HG03442 (cell line): ENCODE measurements around the gene MFAP5.

Experiments used
- ATAC-seq: cut with Tn5 transposase; IDR thresholded peaks from one replicate; pipeline ENCODE4 v1.9.1; 2021; ENCODE audit warnings: mild to moderate bottlenecking, moderate library complexity; ENCODE audit not compliant: unreplicated experiment

The MFAP5 gene

DNA sequence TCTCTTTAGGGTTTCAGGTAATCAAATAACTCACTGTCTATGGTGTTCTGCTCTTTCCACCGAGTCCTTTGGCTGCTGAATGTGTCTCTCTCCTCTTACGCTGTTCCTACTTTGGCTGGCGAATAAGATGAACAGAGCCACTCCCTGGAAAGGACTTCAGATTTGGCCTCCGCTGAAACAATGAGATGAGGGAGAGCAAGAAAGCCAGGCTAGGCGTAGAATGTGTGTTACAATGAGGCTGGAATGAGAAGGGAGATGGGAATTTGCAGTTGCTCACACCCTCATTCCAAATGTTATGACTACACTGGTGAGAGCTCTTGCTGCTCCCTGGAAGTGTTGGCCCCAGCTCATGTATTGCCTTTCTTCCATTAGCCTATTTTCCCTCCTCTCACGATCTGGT is at the start of gene MFAP5:
TSS of gene MFAP5 (minus strand) at position 234 of the 400 bp plus-strand sequence. CDS start 722 bp downstream, outside the sequence.
- ATAC-seq, result no peak

DNA sequence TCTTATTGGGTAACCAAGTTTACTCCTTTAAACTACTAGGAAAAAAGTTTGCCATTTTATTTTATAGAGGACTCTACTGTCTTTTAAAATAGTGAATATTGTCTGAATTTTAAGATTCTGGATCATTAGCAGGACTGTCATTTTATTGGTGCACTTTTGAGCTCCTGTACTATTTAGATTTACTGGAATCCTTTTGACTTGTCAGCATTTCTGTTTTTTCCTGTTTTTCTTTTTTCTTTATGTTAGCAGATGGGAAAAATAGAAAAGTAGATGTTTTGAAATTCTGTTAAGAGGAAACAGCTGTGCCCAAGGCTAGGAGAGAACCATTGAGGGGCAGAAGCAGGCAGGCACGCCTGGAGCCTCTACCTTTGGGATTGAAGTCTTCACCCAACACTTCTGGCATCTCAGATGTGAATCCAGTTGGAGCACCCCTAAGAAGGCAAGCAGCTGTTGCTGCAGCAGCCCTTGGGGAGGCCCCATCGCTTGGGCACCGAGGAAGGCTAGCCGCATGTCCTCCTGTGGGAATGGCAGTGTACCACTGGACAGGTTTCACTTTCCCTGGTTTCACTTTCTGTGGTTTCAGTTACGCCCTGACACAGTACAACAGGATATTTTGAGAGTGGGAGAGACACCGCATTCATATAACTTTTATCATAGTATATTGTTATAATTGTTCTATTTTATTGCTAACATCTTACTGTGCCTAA is 46.7 kb upstream of the MFAP5 start:
- no peak for ATAC-seq

DNA sequence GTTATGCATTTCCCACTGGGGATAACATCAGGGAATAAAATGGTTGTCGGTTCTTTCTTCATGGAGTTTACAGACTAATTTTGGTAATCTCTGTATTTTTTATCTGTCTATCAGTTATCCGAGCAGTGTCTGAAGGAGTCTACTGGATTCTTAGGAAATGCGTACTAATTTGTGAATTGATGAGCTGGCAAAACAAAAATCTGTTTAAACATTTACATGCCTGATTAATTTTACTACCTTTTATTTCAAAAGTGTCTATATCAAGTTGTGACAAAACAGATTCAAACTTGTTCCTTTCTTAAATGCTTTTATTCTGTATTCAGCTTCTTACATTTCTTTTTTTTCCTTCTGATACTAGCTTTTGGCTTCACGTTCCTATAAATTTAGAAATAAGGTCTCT is 39.5 kb upstream of the MFAP5 start:
- ATAC-seq, result no peak

DNA sequence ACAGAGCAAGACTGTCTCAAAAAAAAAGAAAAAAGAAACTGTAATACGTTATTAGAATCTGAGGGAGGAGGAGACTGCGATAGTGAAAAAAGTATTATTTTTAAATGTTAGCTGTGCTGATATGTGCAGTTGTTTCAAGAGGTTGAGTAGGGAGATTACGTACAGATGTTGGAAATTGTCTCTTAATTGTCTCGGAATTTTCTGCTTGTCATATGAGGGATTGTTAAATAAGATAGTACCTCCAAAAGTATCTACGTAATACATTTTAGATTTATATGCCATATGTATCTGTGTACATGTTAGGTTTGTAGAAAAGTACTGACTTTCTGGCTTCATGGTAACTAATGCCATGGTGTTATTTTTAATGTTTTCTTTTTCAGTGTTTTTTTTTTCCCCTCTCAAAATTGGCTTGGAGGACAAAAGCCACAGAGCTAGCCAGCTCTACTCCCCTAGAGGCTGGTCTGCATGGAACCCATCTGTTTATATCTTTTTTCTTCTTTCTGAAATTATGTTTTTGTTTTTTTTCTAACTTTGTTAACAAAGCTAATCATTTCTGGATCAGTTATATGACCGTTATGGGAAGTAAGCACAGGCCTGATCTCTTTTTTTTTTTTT is 38.5 kb upstream of the MFAP5 start:
- ATAC-seq, result no peak

DNA sequence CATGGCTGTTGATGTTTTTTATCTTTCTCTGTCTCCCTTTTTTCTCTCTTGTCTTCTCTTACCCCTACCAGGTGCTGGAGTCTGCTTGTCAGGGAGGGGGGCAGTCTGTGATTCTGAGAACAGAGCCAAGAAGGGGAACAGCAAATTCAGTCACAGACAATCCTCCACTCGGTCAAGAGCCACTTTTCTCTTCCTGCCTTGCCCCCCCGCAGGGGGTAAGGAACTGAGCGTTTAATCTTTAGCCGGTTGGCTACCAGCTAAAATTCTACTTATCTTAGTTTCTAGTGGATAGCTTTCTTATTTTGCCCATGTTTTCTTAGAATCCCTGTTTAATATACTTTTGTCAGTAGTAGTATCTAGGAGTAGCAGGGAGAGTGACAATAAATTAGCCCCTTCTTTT is 37.1 kb upstream of the MFAP5 start:
- ATAC-seq, result no peak

DNA sequence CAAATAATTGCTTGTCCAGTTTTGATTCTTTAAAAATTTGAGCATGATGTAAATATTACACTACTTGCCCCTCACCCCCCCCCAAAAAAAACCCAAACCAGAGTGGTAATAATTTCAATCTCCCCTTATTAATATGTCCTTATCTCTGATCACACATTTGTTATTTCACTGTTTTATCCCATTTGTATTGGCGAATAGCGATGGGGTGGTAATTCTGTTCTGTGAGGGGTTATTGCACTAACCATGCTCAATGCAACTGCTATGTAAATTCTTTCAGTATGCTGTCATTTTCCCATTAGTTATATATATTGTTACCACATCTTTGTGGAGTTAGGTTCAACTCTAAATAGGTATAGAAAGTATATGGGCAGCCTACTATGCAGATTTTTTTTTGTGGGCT is 36.3 kb upstream of the MFAP5 start:
- no peak for ATAC-seq

GRCh38 chr12:8698132-8698851 is 35.7 kb upstream of the MFAP5 start:
- ATAC-seq, result peak; percentile 42

GRCh38 chr12:8697476-8698131 is 35.0 kb upstream of the MFAP5 start, which contains the start of gene RIMKLB:
Gene RIMKLB (plus strand): TSS chr12:8697991. CDS start chr12:8713867, 15,876 bp downstream.
- ATAC-seq, result peak; percentile 68

- ATAC-seq, result peak; percentile 18
These were observed 34.5 kb upstream of the MFAP5 start for GRCh38 chr12:8697120-8697475.

- no peak for ATAC-seq
These were observed 33.9 kb upstream of the MFAP5 start for GRCh38 chr12:8696442-8697090.

DNA sequence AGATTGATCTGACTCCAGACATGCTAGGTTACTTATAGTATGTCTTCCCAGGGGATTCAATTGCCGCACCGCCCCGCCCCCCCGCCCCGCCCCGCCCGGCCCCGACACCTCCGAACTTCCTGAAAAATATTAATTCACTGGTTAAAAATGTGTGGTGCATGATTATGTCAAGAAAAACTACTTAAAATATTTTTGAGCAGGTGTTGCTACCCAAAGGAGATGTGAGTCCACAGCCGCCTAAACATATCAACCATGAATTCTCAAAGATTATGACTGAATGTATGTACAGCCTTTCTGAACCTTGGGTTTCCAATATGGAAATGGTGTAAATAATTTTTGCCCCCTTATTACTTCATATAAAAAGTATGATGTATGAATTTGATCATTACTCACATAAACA is 32.5 kb upstream of the MFAP5 start:
- no peak for ATAC-seq

- ATAC-seq, result no peak
These were observed 29.9 kb upstream of the MFAP5 start for GRCh38 chr12:8692573-8692972.

DNA sequence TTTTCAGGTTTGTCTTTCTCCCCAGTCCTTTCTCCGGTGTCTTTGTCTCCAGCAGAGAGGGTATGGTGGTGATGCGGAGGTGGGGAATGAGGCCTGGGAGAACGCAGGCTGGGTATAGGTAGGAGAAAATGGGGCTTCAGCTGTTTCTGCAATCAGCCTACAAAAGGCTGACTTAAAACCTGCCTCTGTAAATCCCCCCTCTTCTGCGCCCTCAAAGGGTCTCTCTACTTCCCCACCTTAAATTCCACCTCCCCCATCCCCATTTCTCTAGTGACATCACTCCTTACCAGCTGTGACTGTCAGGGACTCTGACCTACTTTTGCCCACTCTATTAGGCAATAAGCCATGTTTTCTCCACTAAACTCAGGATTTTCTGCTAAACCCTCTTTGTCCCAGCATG is 27.1 kb upstream of the MFAP5 start:
- no peak for ATAC-seq

GRCh38 chr12:8687846-8688601 is 25.4 kb upstream of the MFAP5 start:
- ATAC-seq, result no peak

DNA sequence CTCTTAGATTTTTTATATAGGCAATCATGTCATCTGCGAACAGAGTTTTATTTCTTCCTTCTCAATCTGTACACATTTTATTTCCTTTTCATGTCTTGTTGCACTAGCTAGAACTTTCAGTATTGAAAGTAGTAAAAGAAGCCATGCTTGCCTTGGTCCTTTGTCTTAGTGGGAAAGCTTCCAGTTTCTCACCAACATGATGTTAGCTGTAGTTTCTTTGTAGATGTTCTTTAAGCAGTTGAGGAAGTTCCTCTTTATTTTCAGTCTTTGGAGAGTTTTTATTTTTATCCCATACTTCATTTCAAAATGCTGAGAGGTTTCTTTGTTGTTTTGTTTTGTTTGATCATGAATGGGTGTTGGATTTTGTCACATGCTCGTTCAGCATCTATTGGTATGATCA is 22.4 kb upstream of the MFAP5 start:
- ATAC-seq, result no peak

DNA sequence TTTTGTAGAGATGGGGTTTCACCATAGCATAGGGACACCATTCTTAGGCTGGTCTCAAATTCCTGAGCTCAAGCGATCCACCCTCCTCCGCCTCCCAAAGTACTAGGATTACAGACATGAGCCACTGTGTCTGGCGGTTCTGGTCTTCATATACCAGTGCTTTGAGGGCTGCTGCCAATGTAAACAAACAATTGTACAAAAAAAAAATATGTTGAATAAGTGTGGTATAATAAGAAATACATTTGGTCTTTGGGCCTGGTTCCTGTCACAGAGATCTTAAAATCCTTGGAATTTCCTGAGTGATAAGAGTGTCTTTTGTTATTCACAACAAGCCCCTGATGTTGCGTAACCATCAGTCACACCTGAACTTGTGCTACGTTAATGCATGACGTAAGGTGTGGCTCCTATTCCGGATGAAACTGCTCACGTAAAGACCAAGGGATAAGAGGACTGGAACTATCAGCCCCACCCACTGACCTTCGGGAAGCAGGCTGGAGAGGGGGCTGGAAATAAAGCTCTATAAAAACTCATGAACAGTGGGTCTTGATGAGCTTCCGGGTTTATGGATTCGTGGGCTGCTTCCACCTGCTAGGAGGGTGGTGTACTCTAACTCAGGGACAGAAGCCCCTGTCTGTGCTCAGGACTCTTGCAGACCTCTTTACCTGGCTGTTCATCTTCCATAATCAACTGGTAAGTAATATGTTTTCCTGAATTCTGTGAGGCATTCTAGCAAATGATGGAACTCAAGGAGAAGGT is 18.7 kb upstream of the MFAP5 start:
- no peak for ATAC-seq

GRCh38 chr12:8680533-8680932 is 17.9 kb upstream of the MFAP5 start:
- no peak for ATAC-seq

DNA sequence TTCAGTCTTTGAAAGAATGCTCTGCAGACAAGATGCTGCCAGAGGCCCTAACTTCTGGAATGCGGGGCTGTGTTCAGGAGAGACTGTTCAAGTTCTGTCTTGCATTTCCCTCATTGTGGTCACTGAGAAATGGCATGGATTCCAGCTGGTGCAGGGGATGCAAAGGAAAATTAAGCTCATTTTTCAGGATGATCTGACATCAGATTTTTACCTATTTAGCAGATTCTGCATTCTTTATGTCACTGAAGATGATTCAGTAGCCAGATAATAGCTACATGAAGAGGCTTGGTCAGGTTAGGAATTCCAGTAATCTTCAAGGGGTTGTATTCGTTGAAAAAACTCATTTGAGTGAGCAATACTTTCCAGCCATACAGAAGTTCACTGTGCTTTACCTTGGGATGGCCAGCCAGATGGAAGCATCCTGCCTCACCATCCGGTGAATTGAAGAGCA is 16.1 kb upstream of the MFAP5 start:
- no peak for ATAC-seq

- no peak for ATAC-seq
These were observed 14.7 kb upstream of the MFAP5 start for GRCh38 chr12:8677362-8677761.

GRCh38 chr12:8676651-8677050 is 14.0 kb upstream of the MFAP5 start:
- no peak for ATAC-seq
